HEK293T (cell line): Measurements from ENCODE around the gene NUP58.

Experiments
- CTCF ChIA-PET: fragments of 350-600 bp; formaldehyde crosslinking; extraction: SDS; loops from one replicate; lab custom pipeline; 2021; ENCODE audit warnings: antibody characterized with exemption, inconsistent platforms; lab: Yijun Ruan, JAX
- POLR2A ChIA-PET: fragments of 350-600 bp; formaldehyde crosslinking; extraction: SDS; loops from one replicate; lab custom pipeline; 2020; ENCODE audit warnings: antibody characterized with exemption, inconsistent platforms; lab: Yijun Ruan, JAX
- DNase-seq: peaks from one replicate; pipeline ENCODE4 v3.0.0; 2012; ENCODE audit warnings: mixed read lengths; ENCODE audit errors: extremely low spot score
- ARNT ChIP-seq: fragments of 450-650 bp; IDR thresholded peaks from 2 replicates; pipeline ENCODE4 v1.6.1; 2017; ENCODE audit warnings: mild to moderate bottlenecking
- BHLHE40 ChIP-seq: fragments of 450-650 bp; IDR thresholded peaks from 2 replicates; pipeline ENCODE4 v1.6.1; 2016; ENCODE audit warnings: mild to moderate bottlenecking, moderate library complexity, borderline replicate concordance
- CTBP1 ChIP-seq: fragments of 450-650 bp; IDR thresholded peaks from 2 replicates; pipeline ENCODE4 v1.6.1; 2016; ENCODE audit warnings: borderline replicate concordance
- ELF4 ChIP-seq: fragments of 450-650 bp; IDR thresholded peaks from 2 replicates; pipeline ENCODE4 v1.6.1; 2017; ENCODE audit warnings: antibody characterized with exemption
- FOXA1 ChIP-seq: fragments of 450-650 bp; IDR thresholded peaks from 2 replicates; pipeline ENCODE4 v1.6.1; 2016; ENCODE audit warnings: mild to moderate bottlenecking
- FOXK2 ChIP-seq: fragments of 450-650 bp; IDR thresholded peaks from 2 replicates; pipeline ENCODE4 v1.6.1; 2016; ENCODE audit warnings: mild to moderate bottlenecking
- FOXM1 ChIP-seq: fragments of 450-650 bp; IDR thresholded peaks from 2 replicates; pipeline ENCODE4 v1.6.1; 2017; ENCODE audit warnings: mild to moderate bottlenecking, borderline replicate concordance
- HDGF ChIP-seq: fragments of 450-650 bp; IDR thresholded peaks from 2 replicates; pipeline ENCODE4 v1.6.1; 2017; ENCODE audit warnings: antibody characterized with exemption, borderline replicate concordance
- L3MBTL2 ChIP-seq: fragments of 450-650 bp; conservative IDR thresholded peaks from 2 replicates; pipeline ENCODE4 v1.6.1; 2016; ENCODE audit warnings: mild to moderate bottlenecking
- LEF1 ChIP-seq: fragments of 450-650 bp; IDR thresholded peaks from 2 replicates; pipeline ENCODE4 v1.6.1; 2017; ENCODE audit warnings: mild to moderate bottlenecking, borderline replicate concordance
- NFRKB ChIP-seq: fragments of 450-650 bp; IDR thresholded peaks from 2 replicates; pipeline ENCODE4 v1.6.1; 2016; ENCODE audit warnings: mild to moderate bottlenecking, moderate library complexity
- PKNOX1 ChIP-seq: fragments of 450-650 bp; IDR thresholded peaks from 2 replicates; pipeline ENCODE4 v1.6.1; 2016
- SP1 ChIP-seq: fragments of 450-650 bp; IDR thresholded peaks from 2 replicates; pipeline ENCODE4 v1.6.1; 2017
- SUZ12 ChIP-seq: fragments of 450-650 bp; IDR thresholded peaks from 2 replicates; pipeline ENCODE4 v1.6.1; 2016; ENCODE audit warnings: mild to moderate bottlenecking
- TARDBP ChIP-seq: fragments of 450-650 bp; IDR thresholded peaks from 2 replicates; pipeline ENCODE4 v1.6.1; 2016
- ZNF384 ChIP-seq: fragments of 450-650 bp; IDR thresholded peaks from 2 replicates; pipeline ENCODE4 v1.6.1; 2016

NUP58 gene

GRCh38 chr13:25266706-25267105, 34.7 kb upstream of the NUP58 start:
- TF ChIP-seq FOXK2 (no peak), ELF4 (no peak), HDGF (no peak), TARDBP (no peak), SP1 (no peak), CTBP1 (no peak), L3MBTL2 (no peak), FOXM1 (no peak), NFRKB (no peak), ARNT (no peak), ZNF384 (no peak), PKNOX1 (no peak), BHLHE40 (no peak), FOXA1 (no peak), LEF1 (no peak), SUZ12 (no peak)
- DNase-seq, result no peak
- CTCF ChIA-PET, result interaction anchor here (1.2 kb wide), 1 partner anchor 17 kb away, joined by 5 read pairs; no protein-coding TSS in a partner anchor
- POLR2A ChIA-PET, result no interaction called here

GRCh38 chr13:25267715-25268114, 33.7 kb upstream of the NUP58 start:
- CTCF ChIA-PET, result interaction anchor here (1.2 kb wide), 1 partner anchor 16 kb away, joined by 5 read pairs; no protein-coding TSS in a partner anchor
- POLR2A ChIA-PET, result no interaction called here
- DNase-seq, result no peak
- TF ChIP-seq FOXM1, result no peak
- no peak for TF ChIP-seq SP1
- TF ChIP-seq L3MBTL2, result no peak
- no peak for TF ChIP-seq ZNF384
- TF ChIP-seq ARNT, result no peak
- no peak for TF ChIP-seq TARDBP
- no peak for TF ChIP-seq FOXA1
- TF ChIP-seq ELF4, result no peak
- no peak for TF ChIP-seq BHLHE40
- no peak for TF ChIP-seq PKNOX1
- TF ChIP-seq SUZ12, result no peak
- no peak for TF ChIP-seq LEF1

- no peak for TF ChIP-seq PKNOX1
- TF ChIP-seq LEF1, result no peak
- TF ChIP-seq SUZ12, result no peak
- TF ChIP-seq FOXK2, result no peak
- TF ChIP-seq ARNT, result no peak
- TF ChIP-seq ZNF384, result no peak
- TF ChIP-seq L3MBTL2, result no peak
- TF ChIP-seq FOXM1, result no peak
- TF ChIP-seq FOXA1, result no peak
- no peak for TF ChIP-seq NFRKB
- TF ChIP-seq SP1, result no peak
- TF ChIP-seq HDGF, result no peak
- TF ChIP-seq BHLHE40, result no peak
- no peak for DNase-seq
- ChIA-PET CTCF (no interaction called here), POLR2A (no interaction called here)
These were observed 32.9 kb upstream of the NUP58 start for GRCh38 chr13:25268561-25268960.

- POLR2A ChIA-PET, result no interaction called here
- CTCF ChIA-PET, result no interaction called here
- TF ChIP-seq TARDBP (no peak), NFRKB (no peak), PKNOX1 (no peak), ELF4 (no peak), FOXM1 (no peak), ARNT (no peak), SP1 (no peak), SUZ12 (no peak), CTBP1 (no peak), LEF1 (no peak), FOXA1 (no peak), FOXK2 (no peak)
- DNase-seq, result no peak
These were observed 24.7 kb upstream of the NUP58 start for GRCh38 chr13:25276748-25277147.

- TF ChIP-seq L3MBTL2, result no peak
- TF ChIP-seq FOXA1, result no peak
- TF ChIP-seq NFRKB, result no peak
- TF ChIP-seq PKNOX1, result no peak
- no peak for TF ChIP-seq HDGF
- no peak for TF ChIP-seq LEF1
- no peak for TF ChIP-seq BHLHE40
- TF ChIP-seq SP1, result no peak
- TF ChIP-seq SUZ12, result no peak
- TF ChIP-seq TARDBP, result no peak
- no peak for TF ChIP-seq FOXK2
- no peak for TF ChIP-seq FOXM1
- TF ChIP-seq ELF4, result no peak
- no peak for TF ChIP-seq CTBP1
- TF ChIP-seq ZNF384, result no peak
- no peak for TF ChIP-seq ARNT
- ChIA-PET CTCF (interaction anchor here (0.6 kb wide), 1 partner anchor 210 kb away, joined by 5 read pairs; no protein-coding TSS in a partner anchor), POLR2A (no interaction called here)
- DNase-seq, result no peak
These were observed 21.0 kb upstream of the NUP58 start for GRCh38 chr13:25280396-25280795.
